Measurements from ENCODE around the gene MAMLD1.

Gene MAMLD1

DNA sequence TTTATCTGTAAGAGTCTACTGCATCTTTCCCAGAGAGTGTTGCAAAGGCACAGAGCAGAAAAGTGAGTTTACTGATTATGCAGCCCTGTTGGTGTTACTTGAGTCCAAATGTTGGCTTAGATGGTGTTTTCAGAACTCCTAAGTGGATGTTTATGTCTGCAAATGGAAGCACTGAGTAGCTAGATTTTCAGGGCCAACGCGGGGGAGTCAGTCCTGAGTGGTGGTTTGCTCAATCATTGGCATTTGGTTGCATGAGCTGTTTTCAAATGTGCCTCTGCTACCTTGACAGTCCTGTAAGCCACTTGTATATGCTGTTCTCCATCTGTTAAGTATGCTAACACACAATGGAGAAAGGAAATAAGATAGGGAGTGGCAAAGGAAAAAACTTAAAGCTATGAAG lies 45.4 kb downstream of the MAMLD1 start:
- DNase-seq (ENCODE audit: low spot score in 2 of 2) (no peak), ATAC-seq (no peak)
- peaks cover 18% of the 10 kb centered on the region for H3K4me1 Mint-ChIP-seq
- no peaks in the 10 kb centered on the region for H3K36me3 Mint-ChIP-seq
- H3K27ac Mint-ChIP-seq, result no peak overlapping the region
- no peak overlapping the region for H3K4me3 Mint-ChIP-seq
- no peaks in the 10 kb centered on the region for H3K9me3 Mint-ChIP-seq

DNA sequence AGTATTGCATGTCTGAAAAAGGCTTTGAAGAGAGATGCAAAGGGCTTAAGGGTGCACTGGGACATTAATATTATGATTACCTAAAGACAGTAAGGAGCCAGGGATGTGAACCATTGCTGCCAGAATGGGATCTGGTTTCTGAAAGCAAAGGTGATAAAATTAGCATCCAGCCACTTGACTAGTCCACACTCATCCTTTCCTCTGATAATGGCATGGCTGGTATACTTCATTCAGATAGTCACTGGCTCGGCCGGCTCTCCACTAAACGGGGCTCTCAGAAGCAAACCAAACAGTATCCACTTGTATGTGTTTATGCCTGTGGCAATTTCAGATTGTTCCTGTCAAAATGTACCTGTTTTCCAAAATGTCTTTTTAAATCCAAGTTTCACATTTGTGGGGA lies 46.4 kb downstream of the MAMLD1 start:
- peaks cover 14% of the 10 kb centered on the region for H3K4me1 Mint-ChIP-seq
- H3K27ac Mint-ChIP-seq, result no peak overlapping the region
- H3K4me3 Mint-ChIP-seq, result no peak overlapping the region
- DNase-seq (ENCODE audit: low spot score in 2 of 2), result no peak
- H3K36me3 Mint-ChIP-seq, result no peaks in the 10 kb centered on the region
- ATAC-seq, result no peak
- H3K9me3 Mint-ChIP-seq, result no peaks in the 10 kb centered on the region

GRCh38 chrX:150409964-150410363 lies 46.8 kb downstream of the MAMLD1 start:
- Mint-ChIP-seq H3K36me3 (no peaks in the 10 kb centered on the region), H3K4me1 (peaks cover 14% of the 10 kb centered on the region), H3K4me3 (no peak overlapping the region), H3K9me3 (no peaks in the 10 kb centered on the region), H3K27ac (no peak overlapping the region)
- ATAC-seq (no peak), DNase-seq (ENCODE audit: low spot score in 2 of 2) (no peak)

DNA sequence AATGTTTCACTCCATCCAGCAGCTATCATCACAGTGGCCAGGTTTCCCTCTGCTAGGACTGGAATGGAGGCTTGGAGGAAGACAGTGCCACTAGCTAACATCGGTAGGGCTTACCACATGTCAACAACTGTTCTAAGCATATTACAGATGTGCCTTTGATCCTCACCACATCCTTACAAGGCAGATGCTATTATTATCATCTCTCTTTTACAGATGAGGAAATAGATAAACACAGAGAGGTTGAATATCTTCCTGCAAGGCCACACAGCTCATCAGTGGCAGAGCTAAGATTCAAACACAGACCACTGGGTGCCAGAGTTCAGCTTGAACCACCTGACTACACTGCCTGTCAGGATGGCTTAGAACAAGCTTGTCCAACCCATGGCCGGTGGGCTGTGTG lies 47.4 kb downstream of the MAMLD1 start:
- peak; percentile 42 for ATAC-seq
- H3K9me3 Mint-ChIP-seq, result no peaks in the 10 kb centered on the region
- peaks cover 14% of the 10 kb centered on the region for H3K4me1 Mint-ChIP-seq
- no peak for DNase-seq (ENCODE audit: low spot score in 2 of 2)
- no peak overlapping the region for H3K27ac Mint-ChIP-seq
- no peaks in the 10 kb centered on the region for H3K36me3 Mint-ChIP-seq
- H3K4me3 Mint-ChIP-seq, result no peak overlapping the region

- H3K9me3 Mint-ChIP-seq, result no peaks in the 10 kb centered on the region
- H3K27ac Mint-ChIP-seq, result no peak overlapping the region
- no peak for DNase-seq (ENCODE audit: low spot score in 2 of 2)
- no peaks in the 10 kb centered on the region for H3K36me3 Mint-ChIP-seq
- H3K4me1 Mint-ChIP-seq, result peaks cover 14% of the 10 kb centered on the region
- H3K4me3 Mint-ChIP-seq, result no peak overlapping the region
- ATAC-seq, result no peak
Measured at GRCh38 chrX:150411656-150412055, 48.5 kb downstream of the MAMLD1 start.

- H3K4me1 Mint-ChIP-seq, result peaks cover 14% of the 10 kb centered on the region
- no peak overlapping the region for H3K4me3 Mint-ChIP-seq
Measured at GRCh38 chrX:150414228-150414627, 51.1 kb downstream of the MAMLD1 start.

DNA sequence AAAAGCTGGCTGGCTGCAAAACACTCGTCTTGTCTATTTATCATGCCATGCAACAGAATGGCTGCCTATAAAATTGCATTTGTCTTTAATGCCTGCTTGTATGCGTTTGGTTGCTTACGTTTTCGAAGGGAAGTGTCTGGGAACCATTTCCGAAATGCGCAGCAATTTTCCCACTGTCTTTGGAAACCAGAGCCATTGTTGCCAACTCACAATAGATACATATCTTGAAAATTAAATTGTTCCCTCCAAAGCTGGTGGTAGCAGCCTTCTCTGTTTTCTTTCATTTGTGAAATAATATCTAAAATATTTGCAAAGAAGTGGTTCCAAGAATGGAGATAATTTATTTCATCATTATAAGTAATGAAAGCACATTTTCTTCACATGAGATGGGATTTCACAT lies 53.4 kb downstream of the MAMLD1 start:
- H3K4me1 Mint-ChIP-seq, result peaks cover 6% of the 10 kb centered on the region
- H3K9me3 Mint-ChIP-seq, result no peaks in the 10 kb centered on the region
- no peaks in the 10 kb centered on the region for H3K36me3 Mint-ChIP-seq
- DNase-seq (ENCODE audit: low spot score in 2 of 2) (no peak), ATAC-seq (no peak)
- H3K27ac Mint-ChIP-seq, result no peak overlapping the region
- no peak overlapping the region for H3K4me3 Mint-ChIP-seq

More at GRCh38 chrX:150414228-150414627, 51.1 kb downstream of the MAMLD1 start:
- no peaks in the 10 kb centered on the region for H3K36me3 Mint-ChIP-seq
- ATAC-seq (no peak), DNase-seq (ENCODE audit: low spot score in 2 of 2) (no peak)
- H3K27ac Mint-ChIP-seq, result no peak overlapping the region
- no peaks in the 10 kb centered on the region for H3K9me3 Mint-ChIP-seq

GRCh38 chrX:150421816-150422215 lies 58.7 kb downstream of the MAMLD1 start:
- H3K9me3 Mint-ChIP-seq, result no peaks in the 10 kb centered on the region
- H3K4me3 Mint-ChIP-seq, result no peak overlapping the region
- DNase-seq (ENCODE audit: low spot score in 2 of 2) (no peak), ATAC-seq (no peak)
- no peaks in the 10 kb centered on the region for H3K4me1 Mint-ChIP-seq
- H3K27ac Mint-ChIP-seq, result no peak overlapping the region
- no peaks in the 10 kb centered on the region for H3K36me3 Mint-ChIP-seq

DNA sequence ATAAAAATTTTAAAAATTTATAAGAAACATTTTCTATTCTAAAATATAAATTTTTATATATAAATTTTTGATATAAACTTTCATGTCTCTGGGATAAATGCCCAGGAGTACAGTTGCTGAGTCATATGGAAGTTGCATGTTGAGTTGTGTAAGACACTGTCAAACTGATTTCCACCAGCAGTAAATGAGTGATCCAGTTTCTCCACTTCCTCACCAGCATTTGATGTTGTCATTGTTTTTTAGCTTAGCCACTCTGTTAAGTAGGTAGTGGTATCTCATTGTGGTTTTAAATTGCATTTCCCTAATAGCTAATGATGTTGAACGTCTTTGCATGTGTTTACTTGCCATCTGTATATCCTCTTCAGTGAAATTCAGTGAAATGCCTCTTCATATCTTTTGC lies 66.5 kb downstream of the MAMLD1 start:
- Mint-ChIP-seq H3K4me1 (no peaks in the 10 kb centered on the region), H3K4me3 (no peak overlapping the region), H3K9me3 (no peaks in the 10 kb centered on the region), H3K27ac (no peak overlapping the region), H3K36me3 (no peaks in the 10 kb centered on the region)
- ATAC-seq (peak; percentile 68), DNase-seq (ENCODE audit: low spot score in 2 of 2) (no peak)

DNA sequence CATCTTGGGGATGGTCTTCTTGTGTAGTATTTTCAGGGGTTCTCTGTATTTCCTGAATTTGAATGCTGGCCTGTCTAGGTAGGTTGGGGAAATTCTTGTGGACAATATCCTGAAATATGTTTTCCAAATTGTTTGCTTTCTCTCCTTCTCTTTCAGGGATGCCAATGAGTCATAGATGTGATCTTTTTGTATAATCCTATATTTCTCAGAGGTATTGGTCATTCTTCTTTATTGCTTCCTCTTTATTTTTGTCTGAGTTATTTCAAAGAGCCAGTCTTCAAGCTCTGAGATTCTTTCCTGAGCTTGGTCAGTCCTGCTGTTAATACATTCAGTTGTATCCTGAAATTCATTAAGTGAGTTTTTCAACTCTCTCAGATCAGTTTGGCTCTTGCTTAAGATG lies 73.1 kb downstream of the MAMLD1 start:
- H3K36me3 Mint-ChIP-seq, result no peaks in the 10 kb centered on the region
- no peak overlapping the region for H3K27ac Mint-ChIP-seq
- DNase-seq (ENCODE audit: low spot score in 2 of 2), result no peak
- H3K4me1 Mint-ChIP-seq, result no peaks in the 10 kb centered on the region
- H3K9me3 Mint-ChIP-seq, result no peaks in the 10 kb centered on the region
- no peak for ATAC-seq
- H3K4me3 Mint-ChIP-seq, result no peak overlapping the region

- ATAC-seq, result no peak
- no peaks in the 10 kb centered on the region for H3K9me3 Mint-ChIP-seq
Measured at GRCh38 chrX:150438165-150438564, 75.0 kb downstream of the MAMLD1 start.

DNA sequence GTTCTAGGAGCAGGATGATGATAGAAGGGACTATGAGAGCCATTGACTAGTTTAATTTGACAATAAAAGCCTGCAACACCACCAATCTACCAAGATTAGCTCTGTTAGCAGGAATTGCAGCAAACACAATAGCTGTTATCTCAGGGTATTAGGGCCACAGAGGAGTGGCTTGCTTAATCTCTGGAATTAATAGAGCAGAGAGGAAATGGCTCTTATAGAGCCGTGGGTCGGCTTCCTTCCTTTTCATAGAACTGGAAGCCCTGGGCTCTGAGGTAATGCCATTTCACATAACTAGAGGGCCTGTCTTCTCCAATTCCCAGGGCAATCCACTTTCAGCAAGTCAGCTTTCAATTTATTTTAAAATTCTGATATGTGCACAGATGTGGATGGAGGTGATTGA lies 83.0 kb downstream of the MAMLD1 start:
- no peak overlapping the region for H3K4me3 Mint-ChIP-seq
- DNase-seq (ENCODE audit: low spot score in 2 of 2), result no peak
- no peak for ATAC-seq
- H3K9me3 Mint-ChIP-seq, result no peaks in the 10 kb centered on the region
- no peak overlapping the region for H3K27ac Mint-ChIP-seq
- no peaks in the 10 kb centered on the region for H3K4me1 Mint-ChIP-seq
- H3K36me3 Mint-ChIP-seq, result no peaks in the 10 kb centered on the region

More at GRCh38 chrX:150438165-150438564, 75.0 kb downstream of the MAMLD1 start:
- H3K36me3 Mint-ChIP-seq, result no peaks in the 10 kb centered on the region
- H3K4me3 Mint-ChIP-seq, result no peak overlapping the region
- H3K27ac Mint-ChIP-seq, result no peak overlapping the region
- DNase-seq (ENCODE audit: low spot score in 2 of 2), result no peak
- no peaks in the 10 kb centered on the region for H3K4me1 Mint-ChIP-seq

GRCh38 chrX:150446995-150447394 lies 83.9 kb downstream of the MAMLD1 start:
- H3K9me3 Mint-ChIP-seq, result no peaks in the 10 kb centered on the region
- no peak for ATAC-seq
- H3K4me3 Mint-ChIP-seq, result no peak overlapping the region
- no peaks in the 10 kb centered on the region for H3K36me3 Mint-ChIP-seq
- no peaks in the 10 kb centered on the region for H3K4me1 Mint-ChIP-seq
- H3K27ac Mint-ChIP-seq, result no peak overlapping the region
- no peak for DNase-seq (ENCODE audit: low spot score in 2 of 2)

DNA sequence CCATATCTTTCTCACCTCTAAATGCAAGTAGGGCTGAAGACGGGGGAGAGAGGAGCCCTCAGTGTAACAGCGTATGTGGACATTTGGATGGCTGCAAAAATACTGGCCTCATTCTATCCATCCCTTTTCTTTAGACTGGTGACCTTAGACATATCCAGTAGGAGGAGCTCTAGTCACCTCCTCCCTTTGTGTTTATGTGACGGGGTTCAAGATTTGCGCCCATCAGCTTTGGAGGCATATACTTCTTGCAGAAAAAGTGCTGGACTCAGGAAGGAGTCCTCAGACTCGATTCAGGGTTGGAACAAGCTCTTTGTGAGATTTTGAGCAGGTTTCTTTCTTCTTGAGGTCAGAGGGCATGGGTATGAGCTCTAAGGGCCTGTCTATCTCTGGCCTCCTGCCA lies 86.2 kb downstream of the MAMLD1 start:
- ATAC-seq (no peak), DNase-seq (ENCODE audit: low spot score in 2 of 2) (no peak)
- H3K4me1 Mint-ChIP-seq, result peaks cover 7% of the 10 kb centered on the region
- no peak overlapping the region for H3K4me3 Mint-ChIP-seq
- no peaks in the 10 kb centered on the region for H3K9me3 Mint-ChIP-seq
- peaks cover 6% of the 10 kb centered on the region for H3K36me3 Mint-ChIP-seq
- H3K27ac Mint-ChIP-seq, result no peak overlapping the region

- Mint-ChIP-seq H3K4me3 (no peak overlapping the region), H3K27ac (no peak overlapping the region), H3K36me3 (peaks cover 6% of the 10 kb centered on the region), H3K4me1 (peaks cover 15% of the 10 kb centered on the region), H3K9me3 (no peaks in the 10 kb centered on the region)
- DNase-seq (ENCODE audit: low spot score in 2 of 2) (no peak), ATAC-seq (peak; percentile 56)
Measured at GRCh38 chrX:150450519-150451177, 87.5 kb downstream of the MAMLD1 start.

DNA sequence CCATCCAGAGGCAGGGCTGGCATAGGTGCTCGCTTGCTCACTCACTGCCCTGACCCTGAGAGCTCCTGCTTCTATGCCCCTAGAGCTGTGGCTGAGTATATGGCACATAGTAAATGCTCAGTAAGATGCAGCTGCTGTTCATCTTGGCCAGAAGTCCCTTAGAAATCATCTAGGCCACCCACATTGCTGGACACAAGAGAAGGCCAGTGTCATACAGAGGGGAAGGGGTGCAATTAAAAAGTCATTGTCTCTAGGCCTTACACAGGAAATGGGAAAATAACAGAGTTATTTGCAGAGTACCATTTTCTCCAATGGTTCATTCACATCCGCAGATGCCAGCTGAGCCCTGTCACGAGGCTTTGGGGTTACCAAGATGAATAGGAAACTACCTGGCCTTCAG lies 88.8 kb downstream of the MAMLD1 start:
- Mint-ChIP-seq H3K27ac (peak overlapping the region; percentile 81), H3K4me1 (peaks cover 15% of the 10 kb centered on the region), H3K36me3 (peaks cover 6% of the 10 kb centered on the region), H3K4me3 (no peak overlapping the region), H3K9me3 (no peaks in the 10 kb centered on the region)
- ATAC-seq, result no peak
- no peak for DNase-seq (ENCODE audit: low spot score in 2 of 2)

- peaks cover 16% of the 10 kb centered on the region for H3K4me1 Mint-ChIP-seq
- DNase-seq (ENCODE audit: low spot score in 2 of 2) (no peak), ATAC-seq (no peak)
- H3K9me3 Mint-ChIP-seq, result no peaks in the 10 kb centered on the region
- no peak overlapping the region for H3K27ac Mint-ChIP-seq
- H3K36me3 Mint-ChIP-seq, result peaks cover 6% of the 10 kb centered on the region
- H3K4me3 Mint-ChIP-seq, result no peak overlapping the region
Measured at GRCh38 chrX:150454083-150454482, 91.0 kb downstream of the MAMLD1 start.

Measured in stimulated activated effector memory CD8-positive, alpha-beta T cell treated with anti-CD3 and anti-CD28 coated beads, Interleukin-12 subunit alpha, Interleukin-12 subunit beta, amount 100 ng/mL, for 72 hours (primary cell).